Measurements from ENCODE around the gene TP53.
A peak's percentile ranks its signal among the peaks of the same experiment; 100 is the strongest.

TP53 gene

GRCh38 chr17:7706631-7707354 lies 19.5 kb upstream of the TP53 start:
- no peak for DNase-seq

GRCh38 chr17:7705269-7706255 lies 18.3 kb upstream of the TP53 start:
- no peak for DNase-seq

- peak; percentile 55 for DNase-seq
Measured at GRCh38 chr17:7704601-7705268, 17.4 kb upstream of the TP53 start, which contains the start of gene EFNB3. TSS of gene EFNB3 (plus strand) at chr17:7705202. CDS start at chr17:7705599, 397 bp downstream.

- DNase-seq: peak; percentile 60
Measured at GRCh38 chr17:7703584-7704479, 16.5 kb upstream of the TP53 start.

- DNase-seq: no peak
Measured at GRCh38 chr17:7702776-7703175, 15.5 kb upstream of the TP53 start.

- no peak for DNase-seq
Measured at GRCh38 chr17:7701681-7702080, 14.4 kb upstream of the TP53 start.

GRCh38 chr17:7700510-7700909 lies 13.2 kb upstream of the TP53 start:
- DNase-seq: no peak

- DNase-seq: no peak
Measured at GRCh38 chr17:7697828-7698588, 10.7 kb upstream of the TP53 start.

GRCh38 chr17:7695586-7695985 lies 8.3 kb upstream of the TP53 start:
- no peak for DNase-seq

- no peak for DNase-seq
Measured at GRCh38 chr17:7688808-7689316, 1.6 kb upstream of the TP53 start.

- peak; percentile 99 for DNase-seq
Measured at GRCh38 chr17:7687908-7688807, 868 bp upstream of the TP53 start, which contains the start of gene WRAP53. TSS of gene WRAP53 (plus strand) at chr17:7688477. CDS start at chr17:7688649, 172 bp downstream.

- peak; percentile 87 for DNase-seq
Measured at GRCh38 chr17:7686222-7687071, 843 bp downstream of the TP53 start.

- peak; percentile 94 for DNase-seq
Measured at GRCh38 chr17:7685533-7686221, 1.6 kb downstream of the TP53 start.

GRCh38 chr17:7684851-7685532 lies 2.3 kb downstream of the TP53 start:
- DNase-seq: no peak

- no peak for DNase-seq
Measured at GRCh38 chr17:7677388-7678067, 9.8 kb downstream of the TP53 start.

- no peak for DNase-seq
Measured at GRCh38 chr17:7676533-7676932, 10.8 kb downstream of the TP53 start.

GRCh38 chr17:7674934-7675333 lies 12.4 kb downstream of the TP53 start:
- DNase-seq: no peak

Data from fibroblast of skin of abdomen (primary cell).